ENCODE measurements around the gene PGF. TPM values are rescaled to one million over a fixed set of nuclear protein-coding genes. Genes with fewer than 3 reads are reported as not detected.

PGF gene
- total and polyA plus RNA-seq, 2 of the 13 experiments (the other 11 are each of a cell fraction or from before 2014, with no cell fraction given): 10.7 to 27.5 TPM

DNA sequence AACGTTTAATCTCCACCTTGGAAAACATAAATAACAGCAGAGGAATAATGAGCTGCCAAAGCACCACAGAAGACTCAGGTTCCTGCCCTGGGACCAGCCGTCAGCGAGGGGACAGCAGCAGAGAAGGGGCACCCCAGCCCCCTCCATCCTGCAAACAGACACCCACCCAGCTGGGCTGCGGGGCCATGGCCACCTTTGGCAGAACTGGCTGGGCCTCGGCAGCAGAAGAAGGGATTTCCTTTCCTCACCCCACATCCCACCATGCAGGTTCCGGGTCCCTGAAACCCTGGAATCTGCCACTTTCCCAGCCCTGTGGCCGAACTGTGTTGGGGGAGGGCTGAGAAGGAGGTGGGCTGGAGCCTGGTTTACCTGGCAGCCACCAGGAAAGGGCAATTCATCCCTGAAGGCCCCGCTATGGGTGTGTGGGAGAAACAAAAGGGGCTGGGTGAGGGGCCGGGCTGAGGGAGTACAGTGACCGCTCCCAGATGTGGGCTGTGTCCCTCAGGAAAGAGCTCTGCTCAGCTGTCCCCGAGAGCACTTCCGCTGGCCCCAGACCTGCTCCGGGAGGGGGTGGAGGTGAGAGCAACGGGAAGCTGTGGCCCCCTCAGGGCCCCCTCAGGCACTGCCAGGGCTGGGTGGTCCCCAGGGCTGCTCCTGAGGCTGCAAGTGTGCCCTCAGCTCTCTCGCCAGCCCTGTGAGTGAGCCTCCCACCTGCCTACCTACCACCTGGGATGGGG is 3.8 kb downstream of the PGF start (continued):
- TF ChIP-seq, protein P1, sequence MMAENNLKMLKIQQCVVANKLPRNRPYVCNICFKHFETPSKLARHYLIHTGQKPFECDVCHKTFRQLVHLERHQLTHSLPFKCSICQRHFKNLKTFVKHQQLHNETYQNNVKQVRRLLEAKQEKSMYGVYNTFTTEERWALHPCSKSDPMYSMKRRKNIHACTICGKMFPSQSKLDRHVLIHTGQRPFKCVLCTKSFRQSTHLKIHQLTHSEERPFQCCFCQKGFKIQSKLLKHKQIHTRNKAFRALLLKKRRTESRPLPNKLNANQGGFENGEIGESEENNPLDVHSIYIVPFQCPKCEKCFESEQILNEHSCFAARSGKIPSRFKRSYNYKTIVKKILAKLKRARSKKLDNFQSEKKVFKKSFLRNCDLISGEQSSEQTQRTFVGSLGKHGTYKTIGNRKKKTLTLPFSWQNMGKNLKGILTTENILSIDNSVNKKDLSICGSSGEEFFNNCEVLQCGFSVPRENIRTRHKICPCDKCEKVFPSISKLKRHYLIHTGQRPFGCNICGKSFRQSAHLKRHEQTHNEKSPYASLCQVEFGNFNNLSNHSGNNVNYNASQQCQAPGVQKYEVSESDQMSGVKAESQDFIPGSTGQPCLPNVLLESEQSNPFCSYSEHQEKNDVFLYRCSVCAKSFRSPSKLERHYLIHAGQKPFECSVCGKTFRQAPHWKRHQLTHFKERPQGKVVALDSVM (CRISPR knock-in tag; IDR thresholded peaks at IDR 0.05): no peak
- TF ChIP-seq, protein P2, sequence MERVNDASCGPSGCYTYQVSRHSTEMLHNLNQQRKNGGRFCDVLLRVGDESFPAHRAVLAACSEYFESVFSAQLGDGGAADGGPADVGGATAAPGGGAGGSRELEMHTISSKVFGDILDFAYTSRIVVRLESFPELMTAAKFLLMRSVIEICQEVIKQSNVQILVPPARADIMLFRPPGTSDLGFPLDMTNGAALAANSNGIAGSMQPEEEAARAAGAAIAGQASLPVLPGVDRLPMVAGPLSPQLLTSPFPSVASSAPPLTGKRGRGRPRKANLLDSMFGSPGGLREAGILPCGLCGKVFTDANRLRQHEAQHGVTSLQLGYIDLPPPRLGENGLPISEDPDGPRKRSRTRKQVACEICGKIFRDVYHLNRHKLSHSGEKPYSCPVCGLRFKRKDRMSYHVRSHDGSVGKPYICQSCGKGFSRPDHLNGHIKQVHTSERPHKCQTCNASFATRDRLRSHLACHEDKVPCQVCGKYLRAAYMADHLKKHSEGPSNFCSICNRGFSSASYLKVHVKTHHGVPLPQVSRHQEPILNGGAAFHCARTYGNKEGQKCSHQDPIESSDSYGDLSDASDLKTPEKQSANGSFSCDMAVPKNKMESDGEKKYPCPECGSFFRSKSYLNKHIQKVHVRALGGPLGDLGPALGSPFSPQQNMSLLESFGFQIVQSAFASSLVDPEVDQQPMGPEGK (CRISPR knock-in tag; IDR thresholded peaks at IDR 0.05): peak; percentile 88
- TF ChIP-seq CHCHD3 (CRISPR knock-in tag; IDR thresholded peaks at IDR 0.05): 0 out of 2 replicates have a peak, but pooled peaks have one; percentile 75
- TF ChIP-seq, protein P3, sequence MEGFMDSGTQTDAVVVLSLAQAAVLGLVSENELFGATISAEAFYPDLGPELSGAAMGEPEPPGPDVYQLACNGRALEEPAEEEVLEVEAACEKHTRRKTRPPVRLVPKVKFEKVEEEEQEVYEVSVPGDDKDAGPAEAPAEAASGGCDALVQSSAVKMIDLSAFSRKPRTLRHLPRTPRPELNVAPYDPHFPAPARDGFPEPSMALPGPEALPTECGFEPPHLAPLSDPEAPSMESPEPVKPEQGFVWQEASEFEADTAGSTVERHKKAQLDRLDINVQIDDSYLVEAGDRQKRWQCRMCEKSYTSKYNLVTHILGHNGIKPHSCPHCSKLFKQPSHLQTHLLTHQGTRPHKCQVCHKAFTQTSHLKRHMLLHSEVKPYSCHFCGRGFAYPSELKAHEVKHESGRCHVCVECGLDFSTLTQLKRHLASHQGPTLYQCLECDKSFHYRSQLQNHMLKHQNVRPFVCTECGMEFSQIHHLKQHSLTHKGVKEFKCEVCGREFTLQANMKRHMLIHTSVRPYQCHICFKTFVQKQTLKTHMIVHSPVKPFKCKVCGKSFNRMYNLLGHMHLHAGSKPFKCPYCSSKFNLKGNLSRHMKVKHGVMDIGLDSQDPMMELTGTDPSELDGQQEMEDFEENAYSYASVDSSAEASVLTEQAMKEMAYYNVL (CRISPR knock-in tag; IDR thresholded peaks at IDR 0.05; ENCODE audit: borderline replicate concordance): peak; percentile 19; the same call in 1 of the 2 replicates
- TF ChIP-seq ZBTB38 (CRISPR knock-in tag; IDR thresholded peaks at IDR 0.05): 0 out of 2 replicates have a peak, but pooled peaks have one; percentile 17
- no peak for TF ChIP-seq ZC3H4 (CRISPR knock-in tag; IDR thresholded peaks at IDR 0.05; ENCODE audit: borderline replicate concordance)
- TF ChIP-seq HNRNPH1 (optimal IDR thresholded peaks at IDR 0.05; ENCODE audit: low read depth, low read length): no peak
- no peak for TF ChIP-seq ZNF737 (CRISPR knock-in tag; IDR thresholded peaks at IDR 0.05; ENCODE audit: borderline replicate concordance)
- TF ChIP-seq, protein P4, sequence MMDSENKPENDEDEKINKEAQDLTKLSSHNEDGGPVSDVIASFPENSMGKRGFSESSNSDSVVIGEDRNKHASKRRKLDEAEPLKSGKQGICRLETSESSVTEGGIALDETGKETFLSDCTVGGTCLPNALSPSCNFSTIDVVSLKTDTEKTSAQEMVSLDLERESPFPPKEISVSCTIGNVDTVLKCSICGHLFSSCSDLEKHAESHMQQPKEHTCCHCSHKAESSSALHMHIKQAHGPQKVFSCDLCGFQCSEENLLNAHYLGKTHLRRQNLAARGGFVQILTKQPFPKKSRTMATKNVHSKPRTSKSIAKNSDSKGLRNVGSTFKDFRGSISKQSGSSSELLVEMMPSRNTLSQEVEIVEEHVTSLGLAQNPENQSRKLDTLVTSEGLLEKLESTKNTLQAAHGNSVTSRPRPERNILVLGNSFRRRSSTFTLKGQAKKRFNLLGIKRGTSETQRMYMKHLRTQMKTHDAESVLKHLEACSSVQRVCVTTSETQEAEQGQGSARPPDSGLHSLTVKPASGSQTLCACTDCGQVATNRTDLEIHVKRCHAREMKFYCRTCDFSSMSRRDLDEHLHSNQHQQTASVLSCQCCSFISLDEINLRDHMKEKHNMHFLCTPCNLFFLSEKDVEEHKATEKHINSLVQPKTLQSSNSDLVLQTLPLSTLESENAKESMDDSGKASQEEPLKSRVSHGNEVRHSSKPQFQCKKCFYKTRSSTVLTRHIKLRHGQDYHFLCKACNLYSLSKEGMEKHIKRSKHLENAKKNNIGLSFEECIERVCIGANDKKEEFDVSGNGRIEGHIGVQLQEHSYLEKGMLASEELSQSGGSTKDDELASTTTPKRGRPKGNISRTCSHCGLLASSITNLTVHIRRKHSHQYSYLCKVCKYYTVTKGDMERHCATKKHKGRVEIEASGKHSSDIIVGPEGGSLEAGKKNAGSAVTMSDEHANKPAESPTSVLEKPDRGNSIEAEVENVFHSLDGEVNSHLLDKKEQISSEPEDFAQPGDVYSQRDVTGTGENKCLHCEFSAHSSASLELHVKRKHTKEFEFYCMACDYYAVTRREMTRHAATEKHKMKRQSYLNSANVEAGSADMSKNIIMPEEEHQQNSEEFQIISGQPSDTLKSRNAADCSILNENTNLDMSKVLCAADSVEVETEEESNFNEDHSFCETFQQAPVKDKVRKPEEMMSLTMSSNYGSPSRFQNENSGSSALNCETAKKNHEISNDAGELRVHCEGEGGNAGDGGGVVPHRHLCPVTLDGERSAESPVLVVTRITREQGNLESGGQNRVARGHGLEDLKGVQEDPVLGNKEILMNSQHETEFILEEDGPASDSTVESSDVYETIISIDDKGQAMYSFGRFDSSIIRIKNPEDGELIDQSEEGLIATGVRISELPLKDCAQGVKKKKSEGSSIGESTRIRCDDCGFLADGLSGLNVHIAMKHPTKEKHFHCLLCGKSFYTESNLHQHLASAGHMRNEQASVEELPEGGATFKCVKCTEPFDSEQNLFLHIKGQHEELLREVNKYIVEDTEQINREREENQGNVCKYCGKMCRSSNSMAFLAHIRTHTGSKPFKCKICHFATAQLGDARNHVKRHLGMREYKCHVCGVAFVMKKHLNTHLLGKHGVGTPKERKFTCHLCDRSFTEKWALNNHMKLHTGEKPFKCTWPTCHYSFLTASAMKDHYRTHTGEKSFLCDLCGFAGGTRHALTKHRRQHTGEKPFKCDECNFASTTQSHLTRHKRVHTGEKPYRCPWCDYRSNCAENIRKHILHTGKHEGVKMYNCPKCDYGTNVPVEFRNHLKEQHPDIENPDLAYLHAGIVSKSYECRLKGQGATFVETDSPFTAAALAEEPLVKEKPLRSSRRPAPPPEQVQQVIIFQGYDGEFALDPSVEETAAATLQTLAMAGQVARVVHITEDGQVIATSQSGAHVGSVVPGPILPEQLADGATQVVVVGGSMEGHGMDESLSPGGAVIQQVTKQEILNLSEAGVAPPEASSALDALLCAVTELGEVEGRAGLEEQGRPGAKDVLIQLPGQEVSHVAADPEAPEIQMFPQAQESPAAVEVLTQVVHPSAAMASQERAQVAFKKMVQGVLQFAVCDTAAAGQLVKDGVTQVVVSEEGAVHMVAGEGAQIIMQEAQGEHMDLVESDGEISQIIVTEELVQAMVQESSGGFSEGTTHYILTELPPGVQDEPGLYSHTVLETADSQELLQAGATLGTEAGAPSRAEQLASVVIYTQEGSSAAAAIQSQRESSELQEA (CRISPR knock-in tag; IDR thresholded peaks at IDR 0.05; ENCODE audit: not compliant biosample characterization): no peak
- TF ChIP-seq HNF4A (CRISPR knock-in tag; IDR thresholded peaks at IDR 0.05): no peak; the same call in 1 of the 2 replicates
- peak; percentile 46; the same call in 1 of the 2 replicates for TF ChIP-seq PHF8 (CRISPR knock-in tag; IDR thresholded peaks at IDR 0.05)
- TF ChIP-seq RORA (CRISPR knock-in tag; IDR thresholded peaks at IDR 0.05): no peak
- peak; percentile 65; the same call in 1 of the 2 replicates for TF ChIP-seq SNAI1 (CRISPR knock-in tag; IDR thresholded peaks at IDR 0.05; ENCODE audit: borderline replicate concordance)
- TF ChIP-seq HIVEP1 (CRISPR knock-in tag; IDR thresholded peaks at IDR 0.05): peak; percentile 69; the same call in 1 of the 2 replicates
